Measurements from ENCODE around the gene HS1BP3. TPM values are rescaled to one million over a fixed set of nuclear protein-coding genes. Genes with fewer than 3 reads are reported as not detected.

HS1BP3 gene
- total RNA-seq, 1 experiment from 2014 or later, result 17.1 TPM

- TF ChIP-seq CEBPB (IDR thresholded peaks at IDR 0.05; ENCODE audit: low read depth), result no peak
- no peak for TF ChIP-seq SIN3A (IDR thresholded peaks at IDR 0.05; ENCODE audit: low read depth)
- TF ChIP-seq TCF7L2 (IDR thresholded peaks at IDR 0.05; ENCODE audit: borderline replicate concordance, extremely low read depth, insufficient read depth, insufficient read length), result no peak
- TF ChIP-seq YY1 (IDR thresholded peaks at IDR 0.05; ENCODE audit: extremely low read depth, insufficient replicate concordance, low read depth, low read length), result no peak
- TF ChIP-seq CTCF (IDR thresholded peaks at IDR 0.05 in 2 of 3, conservative IDR thresholded peaks at IDR 0.05 in 1 of 3; ENCODE audit: borderline replicate concordance in 1 of 3, insufficient read depth in 1 of 3, low read depth in 2 of 3, low read length in 2 of 3), result no peak
- no peak for DNase-seq (ENCODE audit: low read depth, low spot score)
- Histone ChIP-seq H3K9ac (ENCODE audit: low read length) (no peak overlapping the region), H3K9me2 (ENCODE audit: insufficient read depth) (no peaks in the 10 kb centered on the region), H3K4me2 (ENCODE audit: low read length) (no peak overlapping the region), H3K36me3 (ENCODE audit: control insufficient read depth in 1 of 2, insufficient read depth in 2 of 2, low read length in 2 of 2) (no peaks in the 10 kb centered on the region), H2AFZ (ENCODE audit: low read depth, low read length, poor library complexity, severe bottlenecking) (no peak overlapping the region), H3K27ac (ENCODE audit: low read depth, low read length) (no peak overlapping the region), H3K79me2 (ENCODE audit: insufficient read depth, low read length) (no peaks in the 10 kb centered on the region), H3K27me3 (ENCODE audit: insufficient read depth, low read length) (0 out of 2 replicates have a peak, but pooled peaks cover 6% of the 10 kb centered on the region), H3K9me3 (ENCODE audit: control insufficient read depth in 1 of 2, insufficient read depth in 1 of 2, low read depth in 1 of 2, low read length in 2 of 2) (no peaks in the 10 kb centered on the region), H3K4me3 (replicated peaks in 1 of 2; ENCODE audit: low read depth in 1 of 2, low read length in 2 of 2) (no peak overlapping the region), H4K20me1 (ENCODE audit: insufficient read depth) (no peaks in the 10 kb centered on the region), H3K4me1 (ENCODE audit: control insufficient read depth in 1 of 2, insufficient read depth in 2 of 2, low read length in 2 of 2) (no peaks in the 10 kb centered on the region)
- ChIA-PET POLR2A (no interaction called here), CTCF (no interaction called here), RAD21 (ENCODE audit: low non-redundant PET in 1 of 2, low total read pairs in 2 of 2, uncharacterized antibody in 2 of 2, unreplicated experiment in 2 of 2) (no interaction called here)
- intact Hi-C loops (cut with micrococcal nuclease), result no loop called here
- ATAC-seq, result no peak
- BruUV-seq (replicated peaks), result no TSS peak
These were observed 18.1 kb upstream of the HS1BP3 start for GRCh38 chr2:20668871-20669475.

DNA sequence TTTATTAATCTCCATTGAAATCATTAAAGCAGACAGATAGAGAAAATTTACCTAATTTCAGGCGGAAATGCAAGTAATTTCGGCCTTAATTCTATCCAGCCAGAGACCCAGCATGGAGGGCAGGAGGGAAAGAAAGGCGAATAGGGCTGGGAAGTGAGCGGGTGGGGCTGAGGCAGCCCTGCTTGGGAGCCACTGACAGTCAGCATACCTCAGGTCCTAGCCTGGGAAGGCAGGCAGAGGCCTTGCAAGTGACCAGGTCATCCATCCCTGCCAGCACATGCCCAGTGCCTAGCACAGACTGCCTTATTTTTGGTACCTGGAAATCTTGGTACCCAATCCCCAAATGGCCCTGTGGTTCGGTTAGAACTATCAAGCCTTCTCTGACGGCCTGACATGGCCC is 17.6 kb upstream of the HS1BP3 start:
- Histone ChIP-seq H3K27ac (ENCODE audit: low read depth, low read length) (no peak overlapping the region), H3K4me3 (replicated peaks in 1 of 2; ENCODE audit: low read depth in 1 of 2, low read length in 2 of 2) (no peak overlapping the region), H3K9me3 (ENCODE audit: control insufficient read depth in 1 of 2, insufficient read depth in 1 of 2, low read depth in 1 of 2, low read length in 2 of 2) (no peaks in the 10 kb centered on the region), H4K20me1 (ENCODE audit: insufficient read depth) (no peaks in the 10 kb centered on the region), H3K79me2 (ENCODE audit: insufficient read depth, low read length) (no peaks in the 10 kb centered on the region), H3K4me2 (ENCODE audit: low read length) (no peak overlapping the region), H2AFZ (ENCODE audit: low read depth, low read length, poor library complexity, severe bottlenecking) (no peak overlapping the region), H3K9me2 (ENCODE audit: insufficient read depth) (no peaks in the 10 kb centered on the region), H3K9ac (ENCODE audit: low read length) (no peak overlapping the region), H3K4me1 (ENCODE audit: control insufficient read depth in 1 of 2, insufficient read depth in 2 of 2, low read length in 2 of 2) (no peaks in the 10 kb centered on the region), H3K36me3 (ENCODE audit: control insufficient read depth in 1 of 2, insufficient read depth in 2 of 2, low read length in 2 of 2) (no peaks in the 10 kb centered on the region), H3K27me3 (ENCODE audit: insufficient read depth, low read length) (peaks cover 11% of the 10 kb centered on the region; the same call in 1 of the 2 replicates)
- ChIA-PET POLR2A (no interaction called here), CTCF (no interaction called here), RAD21 (ENCODE audit: low non-redundant PET in 1 of 2, low total read pairs in 2 of 2, uncharacterized antibody in 2 of 2, unreplicated experiment in 2 of 2) (no interaction called here)
- TF ChIP-seq SP1 (IDR thresholded peaks at IDR 0.05; ENCODE audit: low read depth) (no peak), POLR2A (IDR thresholded peaks at IDR 0.05; ENCODE audit: borderline replicate concordance, extremely low read depth, insufficient read depth, insufficient read length) (no peak), ELF1 (IDR thresholded peaks at IDR 0.05; ENCODE audit: borderline replicate concordance, low read depth) (no peak), SRF (IDR thresholded peaks at IDR 0.05; ENCODE audit: low read depth) (no peak), EZH2 (IDR thresholded peaks at IDR 0.05) (no peak), ZFX (IDR thresholded peaks at IDR 0.05) (no peak), CTCF (IDR thresholded peaks at IDR 0.05 in 2 of 3, conservative IDR thresholded peaks at IDR 0.05 in 1 of 3; ENCODE audit: borderline replicate concordance in 1 of 3, insufficient read depth in 1 of 3, low read depth in 2 of 3, low read length in 2 of 3) (no peak), JUND (IDR thresholded peaks at IDR 0.05) (no peak)
- DNase-seq (ENCODE audit: low read depth, low spot score), result no peak
- BruUV-seq (replicated peaks), result no TSS peak
- no peak for ATAC-seq
- intact Hi-C loops (cut with micrococcal nuclease), result no loop called here

All from HCT116 (cell line).